A673 (cell line): ENCODE measurements around the gene DUOX1. TPM values are rescaled to one million over a fixed set of nuclear protein-coding genes. Genes with fewer than 3 reads are reported as not detected.

Source experiments
- BruUV-seq: library from RNA; stranded (reverse); fragments of 400-500 nt; replicated peaks from 2 replicates; lab custom pipeline; 2021; lab: Mats Ljungman, UMichigan
- CTCF ChIA-PET: fragments of 300-600 bp; sonication (Branson Sonifier 250); formaldehyde crosslinking; loops from one replicate; lab custom pipeline; 2022; ENCODE audit warnings: antibody characterized with exemption; lab: Charles Lee
- POLR2A ChIA-PET: fragments of 300-600 bp; sonication (Branson Sonifier 250); formaldehyde crosslinking; loops from one replicate; lab custom pipeline; 2022; ENCODE audit warnings: antibody characterized with exemption; ENCODE audit not compliant: low non-redundant PET; lab: Charles Lee
- DNase-seq: peaks from one replicate; pipeline ENCODE4 v3.0.0-alpha.2; 2015; ENCODE audit warnings: low spot score
- H3K27ac ChIP-seq: fragments of 200-600 bp; sonication (generic); 2 replicates; pipeline ENCODE4 v1.5.1; 2016; ENCODE audit warnings: mixed run types, low read depth, mild to moderate bottlenecking, mixed read lengths, antibody characterized with exemption, low read length; ENCODE audit not compliant: poor library complexity, severe bottlenecking
- H3K27me3 ChIP-seq: fragments of 200-600 bp; sonication (generic); replicated peaks from 2 replicates; pipeline ENCODE4 v1.6.1; 2017; ENCODE audit warnings: mixed run types, low read depth, mild to moderate bottlenecking, mixed read lengths, antibody characterized with exemption, low read length; ENCODE audit not compliant: insufficient read depth, poor library complexity
- H3K36me3 ChIP-seq: fragments of 200-600 bp; sonication (generic); 2 replicates; pipeline ENCODE4 v1.6.1; 2016; ENCODE audit warnings: mixed run types, mild to moderate bottlenecking, mixed read lengths, antibody characterized with exemption, low read length; ENCODE audit not compliant: insufficient read depth, poor library complexity, severe bottlenecking
- H3K4me1 ChIP-seq: fragments of 200-600 bp; sonication (generic); 2 replicates; pipeline ENCODE4 v1.6.1; 2017; ENCODE audit warnings: mixed run types, mild to moderate bottlenecking, mixed read lengths, antibody characterized with exemption, low read length; ENCODE audit not compliant: insufficient read depth, poor library complexity, severe bottlenecking
- H3K4me3 ChIP-seq: fragments of 200-600 bp; sonication (generic); 2 replicates; pipeline ENCODE4 v1.5.1; 2016; ENCODE audit warnings: low read depth, mixed run types, mild to moderate bottlenecking, mixed read lengths, low read length; ENCODE audit not compliant: poor library complexity, severe bottlenecking
- H3K9me3 ChIP-seq: fragments of 200-600 bp; sonication (generic); 2 replicates; pipeline ENCODE4 v1.6.1; 2016; ENCODE audit warnings: mixed run types, low read depth, mild to moderate bottlenecking, mixed read lengths, antibody characterized with exemption, low read length; ENCODE audit not compliant: poor library complexity, severe bottlenecking
- EZH2 ChIP-seq: fragments of 200-600 bp; sonication (generic); IDR thresholded peaks from 2 replicates; pipeline ENCODE4 v1.6.1; 2017; ENCODE audit warnings: borderline replicate concordance, low read depth, mild to moderate bottlenecking, mixed read lengths, antibody characterized with exemption, low read length; ENCODE audit not compliant: poor library complexity, severe bottlenecking
- intact Hi-C: fragments of 100-400 bp; cut with micrococcal nuclease; formaldehyde crosslinking; loops from one replicate; pipeline ENCODE4 v1.10.0; 2022; ENCODE audit not compliant: unreplicated experiment
- total RNA-seq: library from RNA; stranded (reverse); gene quantifications from 2 replicates; pipeline ENCODE4 v1.2.3, GENCODE V29; 2021
- TF ChIP-seq, protein P1 (sequence below): fragments of 300-800, 200-600 bp; sonication (generic); conservative IDR thresholded peaks from 2 replicates; pipeline ENCODE4 v1.5.1; 2017; ENCODE audit warnings: low read depth, mild to moderate bottlenecking, antibody characterized with exemption, low read length, moderate library complexity, mixed read lengths

Gene DUOX1
- total RNA-seq, 1 experiment from 2014 or later = 1.7 TPM

DNA sequence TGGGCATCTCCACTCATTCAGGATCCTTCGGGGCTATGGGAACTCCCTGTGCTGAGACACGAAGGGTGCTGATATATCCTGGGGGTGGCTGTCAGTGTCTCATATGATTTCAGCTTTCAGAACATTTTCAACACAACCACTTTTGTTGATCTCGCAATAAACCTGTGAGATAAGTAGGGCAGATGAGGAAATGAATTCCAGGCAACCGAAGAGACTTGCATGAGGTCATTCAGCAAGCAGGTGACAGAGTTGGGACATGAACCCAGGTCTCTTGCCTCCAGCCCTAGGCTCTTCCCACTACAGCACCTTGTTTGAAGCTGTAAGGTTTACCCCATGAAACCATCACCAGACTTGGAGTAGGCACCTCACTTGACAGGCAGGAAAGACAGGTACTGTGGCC lies 16.6 kb downstream of the DUOX1 start:
- H3K27me3 ChIP-seq = no peaks in the 10 kb centered on the region
- no peak overlapping the region for H3K27ac ChIP-seq
- intact Hi-C loops = no loop called here
- H3K4me1 ChIP-seq = no peaks in the 10 kb centered on the region
- H3K4me3 ChIP-seq = no peak overlapping the region
- ChIA-PET CTCF (interaction anchor here (1.4 kb wide), 1 partner anchor 28 kb away, joined by 3 read pairs; no protein-coding TSS in a partner anchor), POLR2A (no interaction called here)
- H3K36me3 ChIP-seq = no peaks in the 10 kb centered on the region
- no TSS peak for BruUV-seq
- H3K9me3 ChIP-seq = no peaks in the 10 kb centered on the region
- TF ChIP-seq, protein P1, sequence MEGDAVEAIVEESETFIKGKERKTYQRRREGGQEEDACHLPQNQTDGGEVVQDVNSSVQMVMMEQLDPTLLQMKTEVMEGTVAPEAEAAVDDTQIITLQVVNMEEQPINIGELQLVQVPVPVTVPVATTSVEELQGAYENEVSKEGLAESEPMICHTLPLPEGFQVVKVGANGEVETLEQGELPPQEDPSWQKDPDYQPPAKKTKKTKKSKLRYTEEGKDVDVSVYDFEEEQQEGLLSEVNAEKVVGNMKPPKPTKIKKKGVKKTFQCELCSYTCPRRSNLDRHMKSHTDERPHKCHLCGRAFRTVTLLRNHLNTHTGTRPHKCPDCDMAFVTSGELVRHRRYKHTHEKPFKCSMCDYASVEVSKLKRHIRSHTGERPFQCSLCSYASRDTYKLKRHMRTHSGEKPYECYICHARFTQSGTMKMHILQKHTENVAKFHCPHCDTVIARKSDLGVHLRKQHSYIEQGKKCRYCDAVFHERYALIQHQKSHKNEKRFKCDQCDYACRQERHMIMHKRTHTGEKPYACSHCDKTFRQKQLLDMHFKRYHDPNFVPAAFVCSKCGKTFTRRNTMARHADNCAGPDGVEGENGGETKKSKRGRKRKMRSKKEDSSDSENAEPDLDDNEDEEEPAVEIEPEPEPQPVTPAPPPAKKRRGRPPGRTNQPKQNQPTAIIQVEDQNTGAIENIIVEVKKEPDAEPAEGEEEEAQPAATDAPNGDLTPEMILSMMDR = no peak
- no peak for TF ChIP-seq EZH2
- DNase-seq = no peak

DNA sequence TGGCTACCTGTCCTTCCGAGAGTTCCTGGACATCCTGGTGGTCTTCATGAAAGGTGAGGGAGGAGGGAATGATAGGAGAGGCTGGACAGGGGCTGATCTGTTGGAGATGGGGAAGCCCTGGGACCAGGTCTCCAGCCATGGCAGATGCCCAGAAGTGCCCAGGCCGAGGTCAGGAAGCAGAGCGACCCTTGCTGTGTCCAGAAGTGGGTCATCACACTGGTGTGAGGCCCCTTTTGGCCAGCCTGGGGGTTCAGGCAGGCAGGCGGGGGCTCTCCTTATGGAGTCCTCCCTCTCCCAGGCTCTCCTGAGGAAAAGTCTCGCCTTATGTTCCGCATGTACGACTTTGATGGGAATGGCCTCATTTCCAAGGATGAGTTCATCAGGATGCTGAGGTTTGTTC lies 17.8 kb downstream of the DUOX1 start:
- ChIA-PET POLR2A (no interaction called here), CTCF (no interaction called here)
- no peak overlapping the region for H3K27ac ChIP-seq
- intact Hi-C loops = no loop called here
- no peaks in the 10 kb centered on the region for H3K36me3 ChIP-seq
- no peaks in the 10 kb centered on the region for H3K9me3 ChIP-seq
- H3K4me3 ChIP-seq = no peak overlapping the region
- DNase-seq = no peak
- H3K27me3 ChIP-seq = no peaks in the 10 kb centered on the region
- no peak for TF ChIP-seq EZH2
- TF ChIP-seq, protein P1 = no peak
- H3K4me1 ChIP-seq = no peaks in the 10 kb centered on the region
- BruUV-seq = no TSS peak

DNA sequence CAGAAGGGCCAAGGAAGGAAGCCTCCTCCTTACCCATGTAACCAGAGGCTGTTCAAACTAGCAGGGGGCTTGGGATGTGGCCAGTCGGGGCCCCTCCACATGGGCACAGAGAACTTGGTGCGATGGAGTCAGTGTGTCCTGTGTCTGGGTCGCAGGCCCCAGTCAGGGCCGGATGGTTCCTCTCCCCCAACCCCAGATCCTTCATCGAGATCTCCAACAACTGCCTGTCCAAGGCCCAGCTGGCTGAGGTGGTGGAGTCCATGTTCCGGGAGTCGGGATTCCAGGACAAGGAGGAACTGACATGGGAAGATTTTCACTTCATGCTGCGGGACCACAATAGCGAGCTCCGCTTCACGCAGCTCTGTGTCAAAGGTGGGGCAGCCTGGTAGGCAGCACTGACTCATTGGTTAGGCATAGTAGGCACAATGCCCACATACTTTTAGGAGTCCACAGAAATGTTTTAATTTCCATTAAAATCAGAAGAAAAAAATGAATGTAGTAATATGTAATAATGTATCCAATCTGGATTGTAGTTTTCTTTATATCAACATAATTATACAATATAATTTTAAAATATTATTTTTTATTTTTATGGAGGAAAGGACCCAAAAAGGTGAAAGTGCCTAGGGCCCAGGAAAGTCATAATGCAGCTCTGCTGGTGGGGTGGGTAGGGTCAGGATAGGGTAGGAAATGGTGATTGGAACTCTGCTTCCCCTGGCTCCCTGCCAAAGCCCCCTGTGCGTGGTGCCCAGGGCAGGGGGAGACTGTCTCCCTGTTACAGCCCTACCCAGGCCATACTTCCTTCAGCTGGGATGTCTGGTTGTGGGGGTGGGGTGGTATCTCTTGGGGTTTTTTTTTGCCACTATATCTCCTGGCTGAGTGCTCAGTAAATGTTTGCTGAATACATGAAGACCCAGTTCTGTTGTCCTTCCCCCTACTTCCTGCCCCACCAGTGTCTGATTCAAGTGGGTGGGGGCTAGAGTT lies 18.6 kb downstream of the DUOX1 start:
- Histone ChIP-seq H3K36me3 (no peaks in the 10 kb centered on the region), H3K27me3 (no peaks in the 10 kb centered on the region), H3K4me1 (no peaks in the 10 kb centered on the region), H3K27ac (no peak overlapping the region), H3K4me3 (no peak overlapping the region), H3K9me3 (no peaks in the 10 kb centered on the region)
- ChIA-PET CTCF (no interaction called here), POLR2A (no interaction called here)
- DNase-seq = no peak
- no peak for TF ChIP-seq EZH2
- TF ChIP-seq, protein P1 = no peak
- intact Hi-C loops = no loop called here
- no TSS peak for BruUV-seq
